Measurements from ENCODE around the gene ZNF618.

The ZNF618 gene

GRCh38 chr9:114035221-114035844 lies 159.2 kb downstream of the ZNF618 start:
- H3K79me2 ChIP-seq (ENCODE audit: insufficient read depth, low read length), result no peaks in the 10 kb centered on the region
- TF ChIP-seq EZH2phosphoT487 (IDR thresholded peaks at IDR 0.05; ENCODE audit: borderline replicate concordance) (no peak), CTCF (conservative IDR thresholded peaks at IDR 0.05; ENCODE audit: low read length) (no peak)
- H3K4me2 ChIP-seq (ENCODE audit: low read depth, low read length, poor library complexity, severe bottlenecking), result no peak overlapping the region
- H2AFZ ChIP-seq (ENCODE audit: low read length), result no peak overlapping the region
- no peak overlapping the region for H3K9ac ChIP-seq (ENCODE audit: low read depth, low read length, poor library complexity, severe bottlenecking)
- H3K4me3 ChIP-seq (ENCODE audit: low read length, poor library complexity, severe bottlenecking), result no peak overlapping the region
- H3K27me3 ChIP-seq (ENCODE audit: insufficient read depth, low read length, poor library complexity, severe bottlenecking), result no peaks in the 10 kb centered on the region
- peaks cover 75% of the 10 kb centered on the region; the same call in 1 of the 2 replicates for H3K36me3 ChIP-seq (ENCODE audit: insufficient read depth, low read length)
- H3K4me1 ChIP-seq (ENCODE audit: insufficient read depth, low read length, poor library complexity, severe bottlenecking), result no peaks in the 10 kb centered on the region
- no peaks in the 10 kb centered on the region for H4K20me1 ChIP-seq (ENCODE audit: insufficient read depth, low read length, poor library complexity, severe bottlenecking)
- H3K9me3 ChIP-seq (ENCODE audit: insufficient read depth, low read depth, low read length), result no peaks in the 10 kb centered on the region
- H3F3A ChIP-seq (ENCODE audit: low read depth), result no peaks in the 10 kb centered on the region
- no peaks in the 10 kb centered on the region for H3K9me2 ChIP-seq (replicated peaks; ENCODE audit: low read depth, low read length)

GRCh38 chr9:114035845-114036801 lies 160.0 kb downstream of the ZNF618 start:
- TF ChIP-seq EZH2phosphoT487 (IDR thresholded peaks at IDR 0.05; ENCODE audit: borderline replicate concordance) (no peak), CTCF (conservative IDR thresholded peaks at IDR 0.05; ENCODE audit: low read length) (no peak)

DNA sequence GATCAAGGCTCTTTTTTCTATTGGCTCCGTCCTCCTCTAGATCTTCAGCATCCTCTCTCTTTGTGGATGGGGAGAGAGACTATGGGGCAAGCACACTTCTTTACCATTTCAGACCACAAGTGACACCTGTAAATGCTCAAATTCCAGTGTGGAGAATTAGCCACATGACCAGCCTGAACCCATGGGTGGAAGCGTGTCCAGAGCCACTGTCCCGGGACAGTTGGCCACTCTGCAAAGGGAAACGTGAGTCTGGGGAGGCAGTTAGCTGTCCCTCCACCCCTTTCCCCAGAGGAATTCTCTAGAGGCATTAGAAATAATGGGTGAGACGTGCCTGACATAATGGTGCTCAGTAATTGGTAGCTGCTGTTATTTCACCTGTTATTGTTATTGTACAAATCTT lies 161.1 kb downstream of the ZNF618 start:
- Histone ChIP-seq H3K36me3 (ENCODE audit: insufficient read depth, low read length) (peaks cover 67% of the 10 kb centered on the region; the same call in 1 of the 2 replicates), H3F3A (ENCODE audit: low read depth) (no peaks in the 10 kb centered on the region), H3K9me2 (replicated peaks; ENCODE audit: low read depth, low read length) (no peaks in the 10 kb centered on the region), H3K4me1 (ENCODE audit: insufficient read depth, low read length, poor library complexity, severe bottlenecking) (no peaks in the 10 kb centered on the region), H3K4me3 (ENCODE audit: low read length, poor library complexity, severe bottlenecking) (no peak overlapping the region), H2AFZ (ENCODE audit: low read length) (no peak overlapping the region), H3K79me2 (ENCODE audit: insufficient read depth, low read length) (no peaks in the 10 kb centered on the region), H3K9me3 (ENCODE audit: insufficient read depth, low read depth, low read length) (no peaks in the 10 kb centered on the region), H4K20me1 (ENCODE audit: insufficient read depth, low read length, poor library complexity, severe bottlenecking) (no peaks in the 10 kb centered on the region), H3K9ac (ENCODE audit: low read depth, low read length, poor library complexity, severe bottlenecking) (no peak overlapping the region), H3K27me3 (ENCODE audit: insufficient read depth, low read length, poor library complexity, severe bottlenecking) (no peaks in the 10 kb centered on the region), H3K4me2 (ENCODE audit: low read depth, low read length, poor library complexity, severe bottlenecking) (no peak overlapping the region)
- TF ChIP-seq EZH2phosphoT487 (IDR thresholded peaks at IDR 0.05; ENCODE audit: borderline replicate concordance) (no peak), CTCF (conservative IDR thresholded peaks at IDR 0.05; ENCODE audit: low read length) (no peak)

More at GRCh38 chr9:114035845-114036801, 160.0 kb downstream of the ZNF618 start:
- Histone ChIP-seq H3K36me3 (ENCODE audit: insufficient read depth, low read length) (peaks cover 70% of the 10 kb centered on the region; the same call in 1 of the 2 replicates), H3K9ac (ENCODE audit: low read depth, low read length, poor library complexity, severe bottlenecking) (no peak overlapping the region), H2AFZ (ENCODE audit: low read length) (no peak overlapping the region), H3K4me3 (ENCODE audit: low read length, poor library complexity, severe bottlenecking) (no peak overlapping the region), H3K79me2 (ENCODE audit: insufficient read depth, low read length) (no peaks in the 10 kb centered on the region), H3K4me1 (ENCODE audit: insufficient read depth, low read length, poor library complexity, severe bottlenecking) (no peaks in the 10 kb centered on the region), H3K9me2 (replicated peaks; ENCODE audit: low read depth, low read length) (no peaks in the 10 kb centered on the region), H3K4me2 (ENCODE audit: low read depth, low read length, poor library complexity, severe bottlenecking) (no peak overlapping the region), H4K20me1 (ENCODE audit: insufficient read depth, low read length, poor library complexity, severe bottlenecking) (no peaks in the 10 kb centered on the region), H3K9me3 (ENCODE audit: insufficient read depth, low read depth, low read length) (no peaks in the 10 kb centered on the region), H3K27me3 (ENCODE audit: insufficient read depth, low read length, poor library complexity, severe bottlenecking) (no peaks in the 10 kb centered on the region), H3F3A (ENCODE audit: low read depth) (no peaks in the 10 kb centered on the region)
